ENCODE measurements around the gene NBPF10.
"Not testable (repeated sequence)": the region's sequence is repeated elsewhere in the genome, so short reads cannot be mapped to it uniquely, and the experiment has no call there.

Gene NBPF10

GRCh38 chr1:146144465-146144864, at the start of gene NBPF10:
Gene NBPF10 (minus strand): TSS chr1:146144804. CDS start chr1:146144769, 35 bp downstream.
- not testable (repeated sequence) for DNase-seq

DNA sequence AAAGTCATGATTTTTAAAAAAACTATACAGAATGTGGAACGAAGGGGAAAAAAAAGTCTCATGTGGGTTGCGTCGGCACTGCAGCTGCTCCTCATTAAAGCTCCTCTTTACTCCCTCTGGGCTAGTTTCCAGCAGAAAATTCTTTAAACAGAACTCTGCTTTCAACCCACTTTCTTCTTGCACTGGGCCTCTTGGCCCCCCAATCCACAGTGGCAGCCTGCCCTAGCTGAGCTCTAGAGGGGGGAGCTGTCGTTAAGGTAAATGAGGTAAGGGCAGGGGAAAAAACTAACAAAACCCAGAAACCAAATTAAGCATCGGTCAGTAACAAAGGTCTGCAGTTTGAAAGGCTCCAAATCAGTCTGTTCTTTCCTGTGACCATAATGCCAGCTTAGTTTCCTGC, 29.9 kb upstream of the NBPF10 start:
- not testable (repeated sequence) for DNase-seq

DNA sequence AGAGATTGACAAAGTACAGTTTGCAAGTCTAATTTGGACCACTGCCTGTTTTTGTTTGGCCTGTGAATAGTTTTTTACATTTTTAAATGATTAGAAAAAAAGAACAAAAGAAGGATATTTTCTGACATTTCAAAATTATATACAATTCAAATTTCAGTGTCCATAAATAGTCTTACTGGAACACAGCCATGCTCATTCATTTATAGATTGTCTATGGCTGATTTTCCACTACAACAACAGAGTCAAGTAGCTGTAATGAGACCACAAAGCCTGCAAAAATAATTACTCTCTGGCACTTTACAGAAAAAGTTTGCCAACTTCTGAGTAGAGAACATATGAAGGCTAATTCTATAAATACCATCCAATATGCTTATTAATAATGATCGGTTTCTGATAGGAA, 23.1 kb upstream of the NBPF10 start:
- not testable (repeated sequence) for DNase-seq

DNA sequence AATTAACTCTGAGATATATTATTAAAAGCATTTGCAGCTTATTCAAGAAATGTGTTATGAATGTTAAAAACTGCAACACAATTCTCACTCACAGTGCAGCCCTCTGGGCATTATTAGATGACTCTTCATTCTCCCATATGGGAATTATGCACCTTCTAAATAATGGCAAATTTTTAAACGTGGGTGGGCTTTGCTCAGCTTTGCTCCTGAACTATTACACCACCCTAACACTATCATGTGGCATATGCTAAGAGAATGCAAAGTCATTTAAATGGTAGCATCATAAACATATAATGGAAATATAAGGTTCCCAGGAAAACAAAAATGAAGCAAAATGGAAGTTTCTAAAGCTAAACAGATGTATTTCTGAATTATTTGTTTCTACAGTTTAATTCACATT, 22.7 kb upstream of the NBPF10 start:
- not testable (repeated sequence) for DNase-seq

Measured in NCI-H2107 (cell line).